Measurements from ENCODE around the gene C1R. TPM values are rescaled to one million over a fixed set of nuclear protein-coding genes. Genes with fewer than 3 reads are reported as not detected.

The C1R gene
- total and polyA plus RNA-seq, 2 of the 8 experiments (the other 6 are each of a cell fraction or from before 2014, with no cell fraction given), result 6.9 to 16.3 TPM

DNA sequence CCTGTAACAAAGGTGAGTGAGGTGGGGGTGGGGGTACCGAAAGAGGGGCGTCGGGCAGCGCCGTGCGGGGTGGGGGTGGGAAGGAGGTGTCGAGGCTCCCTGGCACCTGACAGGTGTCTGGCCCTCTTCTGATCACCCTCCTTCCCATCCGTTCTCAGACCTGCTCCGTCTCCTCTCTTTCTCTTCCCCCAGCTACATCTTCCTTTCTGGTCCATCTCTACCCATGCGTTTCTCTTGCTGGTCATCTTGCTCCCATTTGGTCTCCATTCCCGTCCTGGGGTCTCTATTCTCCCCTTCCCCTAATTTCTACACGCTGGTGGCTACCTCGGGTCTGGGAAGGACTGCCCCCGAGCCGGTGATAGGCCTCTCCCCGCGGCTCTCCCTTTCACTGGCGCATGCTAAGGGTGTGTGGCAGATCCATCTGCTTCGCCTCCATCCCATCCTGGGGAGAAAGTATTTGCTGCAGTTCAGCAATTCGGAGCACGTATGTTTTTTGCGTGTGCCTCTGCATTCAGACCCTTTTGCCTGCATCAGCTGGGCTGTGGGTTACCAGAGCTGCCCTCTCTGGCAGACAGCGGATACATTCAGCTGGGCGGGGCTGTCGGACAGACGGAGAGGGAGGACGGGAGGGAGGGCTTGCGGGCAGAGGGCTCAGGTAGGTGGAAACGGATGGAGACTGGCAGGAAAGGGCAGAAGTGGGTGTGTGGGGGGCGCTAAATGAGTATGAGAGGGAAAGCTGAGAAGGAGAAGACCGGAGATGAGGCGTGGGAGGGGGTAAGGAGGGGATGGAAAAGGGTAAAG is 38.7 kb upstream of the C1R start (continued):
- TF ChIP-seq RBBP5 (IDR thresholded peaks at IDR 0.05; ENCODE audit: borderline replicate concordance, low read depth, low read length) (no peak), CHD2 (IDR thresholded peaks at IDR 0.05; ENCODE audit: low read length) (no peak), TAF7 (optimal IDR thresholded peaks at IDR 0.05; ENCODE audit: borderline replicate concordance, low read depth, low read length) (peak; percentile 38), POLR2AphosphoS5 (IDR thresholded peaks at IDR 0.05; ENCODE audit: low read depth, low read length) (no peak), SP1 (IDR thresholded peaks at IDR 0.05; ENCODE audit: low read depth, low read length) (no peak), KDM5A (IDR thresholded peaks at IDR 0.05; ENCODE audit: low read length) (no peak)
- TF ChIP-seq, protein P1, sequence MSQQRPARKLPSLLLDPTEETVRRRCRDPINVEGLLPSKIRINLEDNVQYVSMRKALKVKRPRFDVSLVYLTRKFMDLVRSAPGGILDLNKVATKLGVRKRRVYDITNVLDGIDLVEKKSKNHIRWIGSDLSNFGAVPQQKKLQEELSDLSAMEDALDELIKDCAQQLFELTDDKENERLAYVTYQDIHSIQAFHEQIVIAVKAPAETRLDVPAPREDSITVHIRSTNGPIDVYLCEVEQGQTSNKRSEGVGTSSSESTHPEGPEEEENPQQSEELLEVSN (IDR thresholded peaks at IDR 0.05), result peak; percentile 13; the same call in 1 of the 2 replicates
